Activated CD8-positive, alpha-beta memory T cell treated with anti-CD3 and anti-CD28 coated beads for 4 hours (primary cell): Measurements from ENCODE around the gene CCND2.
A peak's percentile ranks its signal among the peaks of the same experiment; 100 is the strongest.

Experiments
- DNase-seq, 2 donors: peaks; one replicate each; pipeline ENCODE4 v3.0.0-alpha.2; 2020; ENCODE audit warnings: low read depth in 2 of 2

The CCND2 gene

DNA sequence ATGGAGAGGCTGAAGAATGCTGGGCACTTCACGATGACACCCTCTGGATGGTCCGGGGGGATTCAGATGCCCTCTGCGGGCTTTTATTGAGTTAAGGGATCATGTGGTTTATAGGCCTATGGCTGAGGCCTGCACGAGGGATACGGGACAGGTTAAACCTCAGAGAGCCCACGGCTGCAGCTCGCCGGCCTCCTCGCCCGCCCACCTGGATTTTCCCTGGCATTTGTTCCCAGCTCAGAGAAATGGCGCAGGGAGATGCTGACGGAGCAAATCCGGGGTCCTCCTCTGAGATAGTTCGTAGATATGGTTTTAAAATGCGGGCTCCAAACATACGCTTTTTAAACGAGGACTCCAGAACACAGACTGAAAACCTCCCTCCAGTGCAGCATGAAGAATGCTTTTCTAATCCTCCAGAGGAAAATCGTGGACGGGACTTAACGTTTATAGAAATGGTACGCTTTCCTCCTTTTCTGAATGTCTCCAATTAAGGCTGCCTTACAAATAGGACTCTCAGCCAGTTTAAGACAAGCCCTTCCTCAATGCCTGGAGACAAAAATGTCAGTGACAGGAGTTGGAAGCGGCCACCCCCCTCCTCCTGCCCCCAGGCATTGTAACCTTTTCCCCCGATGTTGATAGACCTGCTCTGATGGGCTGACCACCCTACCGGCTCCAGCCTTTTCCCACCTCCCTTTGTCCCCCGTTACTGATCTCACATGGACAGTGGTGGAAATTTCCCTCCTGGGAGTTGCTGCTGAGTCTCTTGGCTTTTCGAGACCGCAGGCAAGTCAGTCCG lies 16.6 kb downstream of the CCND2 start:
- DNase-seq, result no peak

DNA sequence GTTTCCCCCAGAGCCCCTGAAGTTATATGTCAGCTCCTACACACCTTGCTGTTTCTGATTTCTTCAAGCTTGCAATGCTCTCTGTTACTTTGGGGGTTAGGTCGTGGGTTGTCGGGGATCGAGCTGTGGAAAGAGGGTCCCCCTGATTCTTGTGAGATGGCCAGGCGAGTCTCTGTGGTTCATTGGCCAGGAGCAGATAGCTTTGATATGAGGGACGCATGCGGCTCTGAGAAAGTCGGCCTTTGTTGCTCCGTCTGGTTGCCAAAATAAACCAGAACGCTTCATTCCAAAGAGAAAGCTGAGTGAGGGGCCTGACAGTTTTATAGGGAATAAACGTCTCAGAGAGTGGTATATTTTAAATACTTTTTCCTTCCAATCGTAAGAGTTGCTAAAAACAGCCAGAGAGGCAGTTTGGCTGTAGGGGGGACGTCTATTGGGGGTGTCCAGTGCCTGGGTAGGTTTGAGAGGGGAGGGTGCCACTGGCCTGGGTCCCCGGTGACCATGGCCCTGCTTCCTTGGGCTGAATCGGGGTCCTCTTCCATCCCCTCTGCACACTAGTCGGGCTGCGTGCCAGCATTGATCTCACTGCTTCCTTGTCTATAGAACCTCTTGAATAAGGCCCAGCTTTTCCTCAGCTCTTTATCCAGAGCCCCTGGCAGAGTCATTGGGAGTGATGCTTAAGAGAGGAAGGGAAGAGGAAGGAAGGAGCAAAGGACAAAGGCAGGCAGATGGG lies 18.9 kb downstream of the CCND2 start:
- no peak for DNase-seq

DNA sequence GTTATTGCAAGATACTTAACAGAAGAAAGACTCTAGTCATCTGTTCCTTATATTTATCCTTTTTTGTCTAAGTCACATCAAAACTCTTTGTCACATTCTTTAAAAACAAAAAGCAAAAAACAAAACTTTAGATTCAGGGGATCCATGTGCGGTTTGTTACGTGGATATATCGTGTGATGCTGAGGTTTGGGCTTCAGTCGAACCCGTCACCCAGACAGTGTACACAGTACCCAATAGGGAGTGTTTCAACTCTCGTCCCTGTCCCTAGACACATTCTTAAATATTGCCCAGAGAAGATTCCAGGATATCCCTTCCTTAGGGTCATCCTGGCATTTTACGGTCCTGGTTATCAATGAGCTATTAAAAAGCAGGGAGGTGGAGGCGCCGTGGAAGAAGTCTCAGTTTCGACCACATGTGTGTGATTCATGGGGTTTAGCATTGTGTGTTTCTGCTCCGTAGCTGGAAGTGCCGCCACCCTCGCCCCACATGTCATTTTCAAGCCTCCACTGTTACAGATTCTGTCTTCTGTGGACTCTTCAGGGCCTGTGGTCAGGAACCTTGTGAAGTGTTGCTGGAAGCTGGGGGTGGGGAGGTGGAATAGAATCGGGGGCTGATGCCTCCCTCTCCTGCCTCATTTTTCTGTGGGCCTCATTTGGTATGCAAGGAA lies 19.9 kb downstream of the CCND2 start:
- DNase-seq, result no peak

DNA sequence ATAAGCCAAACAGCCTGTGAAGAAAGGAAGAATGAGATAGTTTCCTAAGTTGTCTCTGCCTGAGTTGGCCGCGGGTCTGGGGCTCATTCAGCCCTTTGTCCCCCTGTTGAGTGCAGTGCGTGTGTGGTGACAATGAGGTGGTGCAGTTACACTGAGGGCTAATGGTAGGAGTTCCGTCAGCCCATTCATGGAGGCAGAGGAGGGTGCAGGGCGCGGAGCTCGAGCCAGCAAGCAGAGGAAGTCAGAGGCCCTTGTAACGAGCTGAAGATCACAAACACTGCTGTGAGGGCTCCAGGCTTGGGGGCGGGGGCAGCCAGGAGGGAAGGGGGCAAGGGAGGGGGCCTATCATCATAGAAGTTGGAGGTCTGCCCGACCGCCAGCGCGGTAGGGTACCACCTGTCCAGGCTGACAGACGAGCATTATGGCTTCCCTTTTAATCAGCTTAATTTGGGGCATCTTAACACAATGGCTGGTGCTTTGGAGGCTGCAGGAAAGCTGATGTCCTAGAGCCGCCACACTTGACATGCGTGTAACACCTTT lies 20.5 kb downstream of the CCND2 start:
- no peak for DNase-seq

DNA sequence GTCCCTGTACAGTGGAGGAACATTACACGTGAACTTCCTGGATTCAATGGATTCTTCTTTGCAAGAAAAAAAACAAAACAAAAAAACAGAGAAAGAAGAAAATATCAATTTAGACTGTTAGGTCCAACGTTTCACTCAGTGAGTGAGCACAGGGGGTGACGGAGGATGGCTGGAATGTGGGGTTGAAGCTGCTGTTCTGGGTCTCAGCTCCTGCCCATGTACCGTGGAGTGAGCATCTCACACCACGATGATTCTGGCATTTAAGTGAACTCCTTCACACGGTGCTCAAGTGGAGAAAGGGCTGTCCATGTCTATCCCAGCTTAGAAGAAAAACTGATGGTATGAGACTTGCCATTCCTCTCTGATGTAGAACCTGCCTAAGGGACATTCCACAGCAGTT lies 23.2 kb downstream of the CCND2 start:
- no peak for DNase-seq

DNA sequence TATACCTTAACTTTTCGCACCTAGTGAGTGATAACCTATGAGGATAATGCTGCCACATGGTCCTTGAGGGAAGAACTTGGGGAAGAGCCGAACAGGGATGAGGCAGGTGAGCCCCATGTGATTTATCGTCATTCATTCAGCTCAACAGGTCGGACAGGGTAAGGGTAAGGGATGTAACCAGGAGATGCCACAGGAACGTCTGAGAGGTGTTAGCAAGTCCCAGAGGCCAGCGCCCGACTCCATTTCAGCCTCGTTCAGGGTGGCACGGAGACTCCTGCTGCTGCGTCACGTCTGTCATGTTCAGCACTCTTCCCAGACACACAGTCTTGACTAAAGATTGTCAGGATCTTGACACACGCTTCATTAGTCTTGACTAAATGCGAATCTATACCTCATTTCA lies 24.1 kb downstream of the CCND2 start:
- DNase-seq, result no peak

DNA sequence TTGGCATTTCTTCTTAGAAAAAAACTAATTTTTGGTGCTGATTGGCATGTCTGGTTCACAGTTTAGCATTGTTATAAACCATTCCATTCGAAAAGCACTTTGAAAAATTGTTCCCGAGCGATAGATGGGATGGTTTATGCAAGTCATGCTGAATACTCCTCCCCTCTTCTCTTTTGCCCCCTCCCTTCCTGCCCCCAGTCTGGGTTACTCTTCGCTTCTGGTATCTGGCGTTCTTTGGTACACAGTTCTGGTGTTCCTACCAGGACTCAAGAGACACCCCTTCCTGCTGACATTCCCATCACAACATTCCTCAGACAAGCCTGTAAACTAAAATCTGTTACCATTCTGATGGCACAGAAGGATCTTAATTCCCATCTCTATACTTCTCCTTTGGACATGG lies 27.3 kb downstream of the CCND2 start:
- DNase-seq, result no peak

DNA sequence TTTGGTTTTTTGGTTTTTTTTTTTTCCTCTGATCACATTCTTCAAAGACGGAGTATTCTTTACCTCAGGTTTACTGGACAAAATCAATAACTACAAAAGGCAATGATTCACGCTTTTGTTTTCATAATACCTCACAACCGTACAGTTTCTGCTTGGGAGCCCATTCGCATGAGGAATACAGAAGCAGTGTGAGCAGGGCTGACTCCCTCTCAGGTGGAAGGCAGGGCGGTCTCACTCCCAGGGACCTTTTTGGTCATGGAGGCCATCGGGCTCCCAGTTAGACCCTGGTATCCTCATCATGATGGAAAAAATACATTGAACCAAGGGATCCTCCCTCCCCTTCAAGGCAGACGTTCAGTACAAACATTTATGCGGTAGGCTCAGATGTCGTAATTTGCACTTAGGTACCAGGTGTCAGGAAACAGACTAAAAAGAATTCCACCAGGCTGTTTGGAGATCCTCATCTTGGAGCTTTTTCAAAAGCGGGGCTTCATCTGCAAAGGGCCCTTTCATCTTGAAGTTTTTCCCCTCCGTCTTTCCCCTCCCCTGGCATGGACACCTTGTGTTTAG lies 28.5 kb downstream of the CCND2 start:
- DNase-seq, result no peak

DNA sequence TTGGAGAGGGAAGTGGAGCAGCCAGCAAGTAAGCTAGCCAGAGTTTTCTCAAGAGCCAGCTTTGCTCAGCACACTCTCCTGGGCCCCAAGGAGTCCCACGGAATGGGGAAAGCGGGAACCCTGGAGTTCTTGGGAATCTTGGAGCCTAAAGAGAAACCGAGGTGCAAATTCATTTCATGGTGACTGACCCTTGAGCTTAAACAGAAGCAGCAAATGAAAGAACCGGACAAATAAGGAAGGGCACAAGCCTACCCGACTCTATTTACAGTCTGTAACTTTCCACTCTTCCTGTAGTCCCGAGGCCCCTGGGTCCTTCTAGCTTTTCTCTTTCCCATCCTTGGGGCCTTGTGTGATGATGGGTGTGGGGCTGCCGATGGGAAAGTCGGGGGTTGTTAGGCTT lies 29.3 kb downstream of the CCND2 start:
- DNase-seq, result no peak

DNA sequence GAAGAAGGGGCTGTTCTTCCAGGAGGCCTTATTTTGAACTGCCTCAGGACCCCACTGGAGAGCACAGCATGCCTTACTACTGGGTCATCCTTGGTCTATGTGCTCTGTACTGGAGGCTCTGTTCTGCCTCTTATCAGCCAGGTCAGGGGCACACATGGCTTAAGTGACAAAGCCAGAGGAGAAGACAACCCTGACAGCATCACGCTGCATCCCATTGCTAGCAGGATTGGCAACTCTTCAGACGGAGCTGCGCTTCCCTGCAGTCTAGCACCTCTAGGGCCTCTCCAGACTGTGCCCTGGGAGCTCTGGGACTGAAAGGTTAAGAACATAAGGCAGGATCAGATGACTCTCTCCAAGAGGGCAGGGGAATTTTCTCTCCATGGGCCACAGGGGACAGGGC lies 30.2 kb downstream of the CCND2 start:
- DNase-seq, result no peak

DNA sequence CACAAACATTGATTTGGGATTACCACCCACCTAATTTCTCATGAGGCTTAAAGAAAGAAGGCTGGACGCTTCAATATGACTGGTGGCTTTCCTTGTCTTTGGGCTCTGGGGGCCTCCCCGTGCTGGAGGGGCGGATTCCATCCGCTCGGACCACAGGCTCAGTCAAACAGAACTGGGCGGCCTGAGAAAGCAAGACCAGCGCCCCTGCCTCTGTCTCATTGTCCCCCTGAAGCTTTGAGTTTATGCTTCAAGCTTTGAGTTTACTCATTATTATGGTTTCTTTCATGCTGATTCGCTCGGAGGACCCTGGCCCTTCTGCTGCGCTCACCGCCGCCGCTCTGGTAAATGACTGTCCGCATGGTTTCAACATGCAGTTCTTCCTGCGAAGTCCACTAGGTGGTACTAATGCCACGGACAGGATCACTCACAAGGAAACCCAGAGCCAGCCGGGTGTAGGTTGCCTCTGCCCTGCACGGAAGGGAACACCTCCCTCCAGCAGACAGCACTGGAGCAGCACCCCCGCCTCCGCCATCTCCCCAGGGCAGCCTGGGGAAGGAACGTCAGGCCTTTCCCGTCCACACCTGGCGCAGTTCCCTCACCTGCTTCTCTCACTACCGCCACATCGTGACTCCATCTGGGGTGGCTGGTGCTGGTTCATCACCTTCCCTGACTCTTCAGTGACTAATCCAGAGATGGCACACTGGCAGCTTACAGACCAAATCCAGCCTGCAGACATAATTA lies 34.2 kb downstream of the CCND2 start:
- no peak for DNase-seq

DNA sequence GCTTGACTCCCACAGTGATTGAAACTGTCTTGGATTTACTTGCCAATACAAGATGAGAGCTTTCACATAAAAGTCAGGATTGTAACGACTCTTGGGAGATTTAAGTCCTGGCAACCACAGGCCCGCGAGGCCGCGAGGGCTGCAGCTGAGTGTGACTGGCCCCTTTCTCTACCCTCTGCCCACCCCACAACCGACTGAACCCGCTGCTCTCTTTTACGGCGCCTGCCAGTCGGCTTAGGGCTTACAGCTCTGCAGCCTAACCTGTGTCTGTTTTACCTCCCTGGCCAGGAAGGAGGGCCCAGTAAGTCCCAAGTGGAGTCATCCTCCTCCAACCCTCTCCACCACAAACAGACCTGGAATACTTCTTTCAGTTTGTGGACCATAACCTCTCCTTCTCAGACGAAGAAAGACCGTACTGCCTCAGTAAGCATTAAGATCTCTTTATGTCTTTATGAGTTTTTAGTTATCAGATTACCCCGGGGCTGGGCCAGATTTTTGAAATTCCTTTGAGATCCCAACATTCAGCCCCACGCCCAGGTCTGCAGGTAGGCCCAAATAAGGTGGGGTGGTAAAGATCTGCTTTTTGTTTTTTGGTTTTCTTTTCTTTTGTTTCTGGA lies 34.9 kb downstream of the CCND2 start:
- DNase-seq, result no peak

DNA sequence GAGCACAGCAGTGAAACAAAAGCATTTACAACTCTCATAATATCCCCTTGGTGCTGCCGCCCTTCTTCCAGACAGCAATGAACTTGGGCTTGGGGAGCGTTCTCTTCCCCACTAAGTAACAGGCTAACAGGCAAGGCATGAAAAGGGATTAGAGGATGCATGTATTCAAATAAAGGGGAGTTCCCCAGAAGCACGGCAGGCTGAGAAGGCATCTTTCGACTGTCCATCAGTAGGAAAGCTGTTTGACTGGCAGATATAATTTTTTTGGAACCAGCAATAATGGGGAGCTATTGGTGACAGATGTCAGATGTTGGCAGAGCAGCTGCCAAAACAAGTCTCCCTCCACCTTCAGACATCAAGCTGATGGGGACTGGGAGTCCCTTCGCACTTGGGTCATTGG lies 38.2 kb downstream of the CCND2 start:
- DNase-seq, result no peak

DNA sequence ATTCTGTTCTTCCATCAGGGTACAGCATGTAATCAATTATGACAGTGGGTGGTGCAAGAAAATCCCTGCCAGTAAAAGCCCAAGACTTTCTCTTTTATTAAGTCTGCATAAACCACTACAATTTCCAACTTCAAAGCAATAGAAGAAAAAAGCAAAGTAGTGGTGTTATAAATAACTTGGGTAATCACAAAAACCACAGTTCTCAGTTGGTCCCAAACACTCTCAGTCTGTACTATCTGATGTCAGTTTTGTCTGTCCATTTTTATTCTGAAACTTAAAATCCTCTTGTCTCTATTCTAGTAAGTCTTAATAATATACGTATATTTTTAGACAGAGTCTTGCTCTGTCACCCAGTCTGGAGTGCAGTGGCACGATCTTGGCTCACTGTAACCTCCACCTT lies 38.7 kb downstream of the CCND2 start:
- DNase-seq, result no peak

DNA sequence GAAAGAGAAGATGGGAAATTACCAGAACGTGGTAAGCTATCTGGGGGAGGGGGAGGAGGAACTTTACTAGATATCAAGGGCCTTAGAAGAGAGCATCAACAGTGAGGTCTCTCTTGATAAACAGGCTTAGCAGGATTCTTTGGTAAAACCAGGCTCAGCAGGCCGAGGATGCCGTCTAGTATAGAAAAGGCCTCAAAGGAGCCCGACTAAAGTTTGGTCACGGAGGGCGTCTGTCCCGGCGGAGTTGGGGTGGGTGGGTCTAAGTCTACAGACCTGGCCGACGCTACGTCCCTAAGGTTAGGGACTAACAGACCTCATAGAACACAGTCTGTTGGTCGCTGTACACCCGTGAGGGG lies 46.9 kb downstream of the CCND2 start:
- DNase-seq, result no peak

DNA sequence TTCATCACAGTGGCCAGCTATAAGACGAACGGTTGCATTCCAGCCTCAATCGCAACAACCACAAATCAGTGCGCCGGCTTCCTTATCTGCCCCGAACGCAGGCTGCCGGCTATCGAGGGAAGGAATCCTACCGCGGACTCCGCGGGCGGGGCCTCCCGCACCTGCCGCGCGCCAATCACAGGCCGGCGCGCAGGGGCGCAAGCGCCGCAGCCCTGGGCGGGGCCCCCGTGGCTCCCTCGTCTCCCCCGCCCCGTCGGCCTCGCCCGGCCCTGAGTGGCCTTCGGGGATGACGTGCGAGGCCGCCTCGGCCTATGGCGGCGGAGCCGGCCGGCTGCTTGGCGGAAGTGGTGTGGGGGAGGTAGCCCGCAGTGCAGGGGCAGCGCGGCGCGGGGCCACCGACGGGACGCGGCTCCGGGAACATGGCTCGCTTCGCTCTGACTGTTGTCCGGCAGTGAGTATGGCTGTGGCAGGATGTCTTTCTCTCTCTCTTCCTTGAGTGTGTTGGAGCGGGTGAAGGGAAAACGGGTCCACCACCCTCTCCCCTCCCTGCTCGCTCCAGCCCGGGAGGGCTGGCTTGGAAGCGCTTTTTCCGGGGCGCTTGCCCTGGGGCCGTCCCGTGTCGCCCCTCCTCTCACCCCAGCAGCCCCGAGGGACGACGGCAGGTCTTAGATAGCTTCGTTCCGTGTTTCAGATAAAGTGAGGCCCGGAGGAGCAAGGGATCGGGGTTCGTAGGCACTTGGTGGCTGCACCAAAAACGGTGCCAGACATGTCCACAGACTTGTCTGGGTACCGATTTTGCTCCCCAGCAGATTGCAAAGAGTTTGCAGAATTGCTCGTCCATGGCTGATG lies 47.5 kb downstream of the CCND2 start, which contains the start of gene TIGAR:
TIGAR (plus strand) TSS at position 361 of the 849 bp plus-strand sequence; CDS start at position 420, 59 bp downstream.
- peak; percentile 78 to 84 for DNase-seq

DNA sequence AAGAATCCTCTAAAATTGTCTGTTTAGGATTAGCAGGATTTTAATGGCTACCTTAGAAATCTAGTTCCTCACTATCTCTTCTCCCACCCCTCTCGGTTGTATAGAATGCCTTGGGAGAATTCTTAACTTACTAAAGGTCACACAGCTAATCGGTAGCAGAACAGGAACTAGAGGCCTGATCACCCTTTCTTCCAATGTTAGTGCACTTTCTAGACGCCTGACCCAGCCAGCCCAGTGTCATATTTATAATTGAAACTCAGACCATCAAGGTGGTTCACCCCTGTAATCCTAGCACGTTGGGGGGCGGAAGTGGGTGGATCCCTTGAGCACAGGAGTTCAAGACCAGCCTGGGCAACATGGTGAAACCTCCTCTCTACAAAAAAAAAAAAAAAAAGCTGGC lies 49.2 kb downstream of the CCND2 start:
- no peak for DNase-seq
